ENCODE measurements around the gene NCKIPSD.

DNA sequence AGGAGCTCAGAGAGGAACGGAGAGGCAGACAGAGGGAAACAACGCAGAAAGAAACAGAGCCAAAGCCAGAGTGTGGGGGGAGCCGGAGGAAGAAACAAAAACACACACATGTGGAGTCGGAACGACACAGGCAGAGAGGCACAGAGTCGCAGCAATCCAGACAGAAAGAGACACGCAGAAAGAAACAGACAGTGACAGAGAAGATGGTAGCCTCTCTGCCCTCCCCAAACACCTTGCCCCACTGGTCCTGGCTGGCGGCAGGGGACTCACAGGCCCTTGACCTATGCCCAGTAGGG lies 1.7 kb downstream of the NCKIPSD start:
- TF ChIP-seq, protein P1, sequence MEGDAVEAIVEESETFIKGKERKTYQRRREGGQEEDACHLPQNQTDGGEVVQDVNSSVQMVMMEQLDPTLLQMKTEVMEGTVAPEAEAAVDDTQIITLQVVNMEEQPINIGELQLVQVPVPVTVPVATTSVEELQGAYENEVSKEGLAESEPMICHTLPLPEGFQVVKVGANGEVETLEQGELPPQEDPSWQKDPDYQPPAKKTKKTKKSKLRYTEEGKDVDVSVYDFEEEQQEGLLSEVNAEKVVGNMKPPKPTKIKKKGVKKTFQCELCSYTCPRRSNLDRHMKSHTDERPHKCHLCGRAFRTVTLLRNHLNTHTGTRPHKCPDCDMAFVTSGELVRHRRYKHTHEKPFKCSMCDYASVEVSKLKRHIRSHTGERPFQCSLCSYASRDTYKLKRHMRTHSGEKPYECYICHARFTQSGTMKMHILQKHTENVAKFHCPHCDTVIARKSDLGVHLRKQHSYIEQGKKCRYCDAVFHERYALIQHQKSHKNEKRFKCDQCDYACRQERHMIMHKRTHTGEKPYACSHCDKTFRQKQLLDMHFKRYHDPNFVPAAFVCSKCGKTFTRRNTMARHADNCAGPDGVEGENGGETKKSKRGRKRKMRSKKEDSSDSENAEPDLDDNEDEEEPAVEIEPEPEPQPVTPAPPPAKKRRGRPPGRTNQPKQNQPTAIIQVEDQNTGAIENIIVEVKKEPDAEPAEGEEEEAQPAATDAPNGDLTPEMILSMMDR (IDR thresholded peaks at IDR 0.05): no peak
- TF ChIP-seq POLR2A (IDR thresholded peaks at IDR 0.05): no peak
